Ammon's horn (tissue), 1 donor: ENCODE data around the gene NABP2.
"Not testable (repeated sequence)": the region's sequence is repeated elsewhere in the genome, so short reads cannot be mapped to it uniquely, and the experiment has no call there.

Experiments used
- DNase-seq: peaks from one replicate; pipeline ENCODE4 v3.0.0-alpha.2; 2016; ENCODE audit warnings: low spot score

NABP2 gene

DNA sequence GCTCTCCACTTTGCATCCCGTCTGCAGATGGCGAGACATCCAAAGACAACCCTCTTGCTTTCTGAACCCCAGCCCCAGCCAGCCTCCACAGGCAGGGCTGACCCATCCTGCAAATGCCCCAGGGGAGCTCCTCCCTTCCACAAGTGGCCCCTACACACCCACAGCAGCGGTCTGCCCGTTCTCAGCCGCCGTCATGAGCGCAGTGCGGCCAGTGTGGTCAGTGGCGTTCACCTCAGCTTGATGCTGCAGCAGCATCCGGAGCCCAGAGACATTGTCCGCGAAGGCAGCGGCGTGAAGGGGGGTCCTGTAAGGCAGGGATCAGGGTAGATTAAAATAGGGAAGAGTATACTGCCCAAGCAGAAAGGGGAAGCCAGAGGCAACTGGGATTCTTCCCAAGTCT is 20.4 kb downstream of the NABP2 start:
- no peak for DNase-seq

GRCh38 chr12:56247923-56248322 is 23.8 kb downstream of the NABP2 start:
- DNase-seq: no peak

- no peak for DNase-seq
Measured at GRCh38 chr12:56248711-56249110, 24.6 kb downstream of the NABP2 start.

DNA sequence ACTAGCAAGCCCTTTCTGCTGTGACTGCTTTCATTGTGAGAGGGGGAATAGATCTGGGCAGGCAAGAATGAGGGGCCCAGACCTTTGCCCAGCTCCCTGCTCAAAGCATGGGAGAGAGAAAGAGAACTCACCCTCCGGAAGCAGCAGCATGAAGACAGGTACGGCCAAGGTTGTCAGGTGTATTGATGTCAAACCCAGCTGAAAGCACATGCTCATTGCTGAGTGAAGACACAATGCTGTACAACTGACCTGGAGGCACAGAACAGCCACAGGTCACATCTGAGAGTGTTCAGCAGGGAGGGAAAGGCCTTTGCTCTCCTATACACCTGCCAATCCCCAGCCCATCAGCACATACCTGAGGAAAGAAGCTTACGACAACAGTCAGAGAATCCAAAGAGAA is 28.5 kb downstream of the NABP2 start:
- no peak for DNase-seq

DNA sequence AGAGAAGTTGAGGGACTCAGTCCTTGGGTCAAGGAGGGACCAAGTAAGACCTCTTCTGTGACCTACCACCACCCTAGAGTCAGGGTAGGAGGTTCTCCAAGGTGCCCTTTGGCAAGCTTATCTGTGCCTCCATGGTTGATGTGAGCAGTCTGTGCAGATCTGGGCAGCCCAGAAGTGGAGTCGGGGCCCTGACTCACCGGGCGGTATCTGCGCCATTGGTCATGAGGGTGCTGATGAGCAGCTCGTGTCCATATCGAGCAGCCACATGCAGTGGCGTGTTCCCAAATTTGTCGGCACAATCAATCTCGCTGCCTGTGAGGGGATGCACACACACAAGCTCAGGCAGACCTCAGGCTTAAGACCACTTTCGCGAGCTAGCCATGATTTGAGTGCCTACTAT is 28.9 kb downstream of the NABP2 start:
- no peak for DNase-seq

DNA sequence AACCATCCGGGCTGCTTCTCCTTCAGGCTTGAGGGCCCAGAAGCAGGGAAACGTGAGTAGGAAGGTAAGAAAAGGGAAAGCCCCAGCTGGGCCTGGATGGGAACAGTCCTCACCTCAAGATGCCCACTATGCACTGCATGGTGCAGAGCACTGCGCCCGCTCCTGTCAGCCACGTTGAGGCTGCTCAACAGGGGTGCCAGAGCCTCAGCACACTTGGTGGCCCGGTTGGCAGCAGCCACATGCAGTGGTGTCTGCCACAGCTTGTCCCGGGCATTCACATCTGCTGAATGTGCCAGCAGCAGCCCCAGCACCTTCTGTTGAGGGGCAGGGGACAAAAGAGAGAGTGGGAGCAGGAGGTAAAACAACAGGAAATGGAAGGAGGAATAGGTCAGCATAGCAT is 31.5 kb downstream of the NABP2 start:
- no peak for DNase-seq

DNA sequence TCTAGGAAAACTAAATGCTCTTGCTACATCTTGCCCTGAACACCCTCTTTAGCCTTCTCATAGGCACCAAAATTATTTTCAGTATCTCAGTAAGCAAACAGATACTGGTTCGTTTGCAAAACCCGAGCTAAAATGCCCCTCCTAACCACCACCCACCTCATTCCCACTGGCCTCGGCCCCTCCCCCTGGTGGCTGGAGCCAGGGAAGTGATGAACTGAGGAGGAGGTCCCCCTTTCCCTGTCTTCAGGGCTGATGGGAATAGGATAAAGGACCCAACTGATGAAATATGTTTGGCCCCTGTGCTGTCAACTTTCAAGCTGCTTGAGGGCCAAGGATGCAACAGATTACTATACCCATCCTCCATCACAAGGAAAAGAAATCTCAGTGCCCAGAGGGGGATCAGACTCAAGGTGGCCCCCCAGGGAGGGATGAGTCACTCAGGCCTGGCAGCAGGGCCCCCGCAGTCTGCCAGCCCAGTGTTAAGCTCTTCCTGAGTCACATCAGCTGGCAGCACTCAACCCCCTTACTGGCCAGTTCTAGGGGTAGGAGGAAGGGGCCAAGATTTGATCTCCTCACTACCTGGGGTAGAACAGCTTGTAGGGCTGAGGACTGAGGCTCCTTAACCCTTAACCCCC is 32.3 kb downstream of the NABP2 start:
- no peak for DNase-seq

DNA sequence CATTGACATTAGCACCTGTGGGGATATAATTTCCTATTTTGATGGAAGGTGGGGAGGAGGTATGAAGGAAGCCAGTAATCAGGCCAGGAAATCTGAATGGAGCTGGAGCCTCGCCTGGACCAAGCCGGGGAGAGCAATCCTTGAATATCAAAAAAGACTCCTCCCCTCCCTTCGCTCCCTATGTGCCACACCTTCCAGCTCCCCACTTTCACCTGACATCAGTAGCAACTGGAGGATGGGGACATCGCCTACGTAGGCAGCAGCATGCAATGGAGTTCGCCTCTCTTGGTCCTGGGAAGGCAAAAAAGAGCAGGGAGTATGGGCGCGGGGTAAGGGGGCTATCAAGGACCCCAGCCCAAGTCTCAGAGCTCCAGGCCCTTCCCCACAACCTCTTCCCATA is 32.9 kb downstream of the NABP2 start:
- DNase-seq: no peak

- no peak for DNase-seq
Measured at GRCh38 chr12:56257491-56258067, 33.4 kb downstream of the NABP2 start.

- peak; percentile 83 for DNase-seq
Measured at GRCh38 chr12:56258068-56258819, 34.1 kb downstream of the NABP2 start, which contains the start of gene ANKRD52. ANKRD52 (minus strand) TSS chr12:56258384; CDS start chr12:56258269, 115 bp downstream.

DNA sequence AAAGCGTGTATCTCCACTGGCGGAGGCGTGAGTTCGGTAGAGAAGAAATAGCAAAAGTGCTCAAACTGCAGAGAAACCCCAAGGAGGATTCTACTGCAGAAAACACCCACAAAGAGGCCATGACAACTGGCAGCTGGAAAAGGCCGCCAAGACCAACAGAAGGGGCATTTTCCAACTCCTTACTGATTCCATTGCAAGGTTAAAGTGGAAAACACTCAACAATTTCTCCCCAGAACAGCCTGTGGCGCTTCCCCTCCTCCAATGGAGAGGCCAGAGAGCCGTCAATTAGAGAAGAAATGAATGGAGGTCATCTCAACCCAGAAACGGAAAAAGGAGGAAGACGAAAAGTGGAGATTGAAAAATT is 34.7 kb downstream of the NABP2 start:
- DNase-seq: no peak

DNA sequence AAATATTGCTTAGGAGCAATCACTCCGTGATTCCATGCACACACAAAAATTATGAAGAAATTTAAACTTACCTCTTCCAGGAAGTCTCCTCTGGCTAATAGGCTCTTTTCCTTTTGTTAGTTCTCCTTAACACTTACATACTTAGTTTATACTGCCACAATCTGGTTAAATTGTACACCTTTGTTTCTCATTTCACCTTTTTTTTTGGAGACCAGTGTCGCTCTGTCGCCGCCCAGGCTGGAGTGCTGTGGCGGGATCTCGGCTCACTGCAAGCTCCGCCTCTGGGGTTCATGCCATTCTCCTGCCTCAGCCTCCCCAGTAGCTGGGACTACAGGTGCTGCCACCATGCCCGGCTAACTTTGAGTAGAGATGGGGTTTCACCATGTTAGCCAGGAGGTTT is 36.2 kb downstream of the NABP2 start:
- DNase-seq: no peak

- DNase-seq: no peak
Measured at GRCh38 chr12:56260921-56261320, 36.8 kb downstream of the NABP2 start.

GRCh38 chr12:56261503-56262232 is 37.5 kb downstream of the NABP2 start:
- DNase-seq: no peak

GRCh38 chr12:56262955-56263354 is 38.8 kb downstream of the NABP2 start:
- not testable (repeated sequence) for DNase-seq

DNA sequence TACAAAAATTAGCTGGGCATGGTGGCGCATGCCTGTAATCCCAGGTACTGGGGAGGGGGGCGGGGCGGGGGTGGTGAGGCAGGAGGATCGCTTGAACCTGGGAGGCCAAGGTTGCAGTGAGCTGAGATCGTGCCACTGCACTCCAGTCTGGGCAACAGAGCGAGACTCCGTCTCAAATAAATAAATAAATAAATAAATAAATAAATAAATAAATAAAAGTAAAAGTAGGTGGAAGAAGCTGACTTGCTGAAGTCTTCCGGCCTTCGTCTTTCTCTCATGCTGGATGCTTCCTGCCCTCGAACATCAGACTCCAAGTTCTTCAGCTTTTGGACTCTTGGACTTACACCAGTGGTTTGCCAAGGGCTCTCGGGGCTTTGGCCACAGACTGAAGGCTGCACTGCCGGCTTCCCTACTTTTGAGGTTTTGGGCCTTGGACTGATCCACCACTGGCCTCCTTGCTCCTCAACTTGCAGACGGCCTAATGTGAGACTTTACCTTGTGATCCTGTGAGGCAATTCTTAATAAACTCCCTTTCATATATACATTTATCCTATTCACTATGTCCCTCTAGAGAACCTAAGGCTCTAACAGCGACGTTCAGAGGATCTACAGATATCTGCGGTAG is 42.0 kb downstream of the NABP2 start:
- not testable (repeated sequence) for DNase-seq

DNA sequence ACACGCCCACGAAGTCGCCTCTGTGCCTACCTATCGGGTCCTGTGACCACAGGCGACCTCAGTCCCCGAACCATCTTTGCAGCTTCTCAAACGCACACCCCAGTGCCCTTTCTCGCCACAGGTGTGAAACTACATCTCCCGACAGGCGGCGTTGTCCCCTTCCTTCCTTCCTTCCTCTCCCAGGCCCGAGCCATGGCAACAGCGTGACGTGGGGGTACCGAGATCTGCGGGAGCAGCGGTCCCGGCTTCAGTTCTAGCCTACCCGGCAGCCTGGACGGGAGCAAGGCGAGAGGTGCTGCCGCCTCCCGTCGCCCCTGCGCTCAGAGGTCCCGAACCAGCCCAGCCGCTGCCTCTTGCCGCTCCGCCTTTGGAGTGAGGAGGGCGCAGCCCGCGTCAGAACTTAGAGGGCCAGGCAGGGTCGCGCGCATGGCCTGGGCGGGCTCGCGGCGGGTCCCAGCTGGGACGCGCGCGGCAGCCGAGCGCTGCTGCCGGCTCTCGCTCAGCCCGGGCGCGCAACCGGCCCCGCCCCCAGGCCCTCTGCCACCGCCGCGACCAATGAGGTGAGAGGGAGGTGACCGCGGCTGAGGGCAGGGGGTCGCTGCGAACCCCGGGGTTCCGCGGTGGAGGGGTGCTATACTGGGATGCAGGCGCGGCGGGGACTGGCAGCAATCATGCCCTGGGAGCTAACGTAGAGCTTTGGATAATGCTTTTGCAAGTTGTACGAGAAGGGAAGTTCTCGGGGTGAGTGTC is 42.7 kb downstream of the NABP2 start, which contains the start of gene COQ10A:
TSS of gene COQ10A (plus strand) at position 250 of the 750 bp plus-strand sequence. CDS start at position 427, 177 bp downstream.
- peak; percentile 95 for DNase-seq

DNA sequence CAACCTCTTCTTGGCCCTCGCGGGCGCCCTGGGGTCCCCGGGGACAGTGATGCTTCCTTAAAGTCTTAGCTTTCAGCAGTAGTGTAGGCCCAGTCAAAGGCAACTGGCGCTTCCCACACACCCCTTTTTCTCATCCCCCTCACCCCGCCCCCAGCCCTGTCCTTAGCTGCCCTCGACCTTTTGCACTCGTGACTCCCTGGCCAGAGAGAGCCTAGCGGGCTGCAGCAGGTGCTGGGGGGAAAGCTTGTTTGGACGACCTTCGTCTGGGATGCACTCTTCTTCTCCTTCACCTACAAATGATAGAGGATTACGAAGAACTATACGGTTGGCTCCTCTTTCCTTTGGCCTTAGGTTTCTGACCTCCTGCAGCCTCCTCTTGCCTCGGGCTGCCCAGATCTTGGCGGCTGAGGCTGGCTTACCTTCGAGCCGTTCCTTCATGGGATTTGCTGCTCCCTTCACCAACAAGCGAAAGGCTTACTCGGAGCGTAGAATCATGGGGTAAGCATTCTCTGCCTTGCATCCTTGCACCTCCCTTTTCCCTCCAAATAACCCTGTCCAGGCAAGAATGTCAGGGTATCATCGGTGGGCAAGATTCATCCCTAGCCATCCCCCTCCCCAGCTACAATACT is 43.4 kb downstream of the NABP2 start:
- DNase-seq: no peak

- no peak for DNase-seq
Measured at GRCh38 chr12:56271031-56271430, 46.9 kb downstream of the NABP2 start.

DNA sequence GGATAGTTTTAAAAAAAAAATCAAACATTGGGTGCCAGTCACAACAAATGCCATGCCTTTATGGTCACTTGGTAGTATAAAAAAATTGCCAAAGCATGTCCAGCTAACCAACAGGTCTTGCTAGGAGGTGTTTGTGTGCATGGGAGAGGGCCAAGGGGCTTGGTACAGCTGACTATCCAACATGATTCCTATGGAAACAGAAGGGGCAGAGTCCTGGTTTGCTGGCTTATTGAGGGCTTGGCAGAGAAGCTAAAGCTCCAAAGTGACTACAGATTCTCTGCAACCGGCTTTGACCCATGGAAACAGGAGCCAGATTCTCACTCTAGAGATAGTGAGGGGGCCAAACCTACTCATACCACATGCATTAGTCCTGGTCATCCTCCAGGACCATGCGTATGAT is 48.3 kb downstream of the NABP2 start:
- not testable (repeated sequence) for DNase-seq

DNA sequence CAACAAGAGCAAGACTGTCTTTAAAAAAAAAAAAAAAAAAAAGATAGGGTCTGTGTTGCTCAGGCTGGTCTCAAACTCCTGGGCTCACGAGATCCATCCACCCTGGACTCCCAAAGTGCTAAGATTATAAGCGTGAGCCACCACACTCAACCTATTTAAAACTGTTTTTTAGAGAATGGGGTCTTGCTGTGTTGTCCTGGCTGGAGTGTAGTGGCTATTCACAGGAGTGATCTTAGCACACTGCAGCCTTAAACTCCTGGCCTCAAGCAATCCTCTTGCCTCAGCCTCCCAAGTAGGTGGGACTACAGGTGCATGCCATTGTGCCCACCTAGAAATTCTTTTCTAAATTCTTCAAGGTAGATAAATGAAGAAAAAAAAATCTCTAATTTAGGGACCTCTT is 50.2 kb downstream of the NABP2 start:
- no peak for DNase-seq
